ENCODE results near the gene SDF2L1. TPM values are rescaled to one million over a fixed set of nuclear protein-coding genes. Genes with fewer than 3 reads are reported as not detected.

Gene SDF2L1
- total and polyA plus RNA-seq, 7 donors, result 6.9 to 53.5 (median 13.0) TPM

DNA sequence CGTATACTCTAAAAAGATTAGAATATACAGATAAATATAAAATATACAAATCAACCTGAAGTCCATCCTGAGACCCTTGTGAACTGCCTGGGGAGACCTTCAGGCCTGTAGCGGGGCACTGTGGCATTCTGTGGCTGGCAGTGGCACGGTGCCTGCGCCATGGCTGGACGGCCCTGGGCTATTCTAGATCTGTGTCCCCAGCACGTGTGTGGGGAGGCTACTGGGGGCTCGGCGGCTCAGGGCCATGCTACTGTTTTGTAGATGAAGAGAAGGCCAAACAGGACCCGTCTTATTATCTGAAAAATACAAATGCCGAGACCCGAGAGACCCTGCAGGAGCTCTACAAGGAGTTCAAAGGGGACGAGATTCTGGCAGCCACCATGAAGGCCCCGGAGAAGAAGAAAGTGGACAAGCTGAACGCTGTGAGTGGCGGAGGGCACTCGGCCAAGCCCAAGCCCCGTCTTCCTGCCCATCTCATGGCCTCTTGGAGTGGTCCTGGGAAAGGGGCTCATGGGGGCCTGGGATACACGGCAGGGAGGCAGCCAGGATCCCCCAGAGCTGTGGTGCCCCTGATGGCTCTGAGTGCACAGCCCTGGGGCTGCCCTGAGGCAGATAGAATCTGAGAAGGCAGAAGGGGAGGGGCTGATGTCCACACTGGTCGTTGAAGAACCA, 42.5 kb downstream of the SDF2L1 start:
- intact Hi-C loops (cut with DNase I), result no loop called here
- WGBS, 3 donors, result 89 to 93% (median 91%) methylated on average over 19 of the region's 19 CpGs
- ATAC-seq, result no peak
- TF ChIP-seq, protein P1, sequence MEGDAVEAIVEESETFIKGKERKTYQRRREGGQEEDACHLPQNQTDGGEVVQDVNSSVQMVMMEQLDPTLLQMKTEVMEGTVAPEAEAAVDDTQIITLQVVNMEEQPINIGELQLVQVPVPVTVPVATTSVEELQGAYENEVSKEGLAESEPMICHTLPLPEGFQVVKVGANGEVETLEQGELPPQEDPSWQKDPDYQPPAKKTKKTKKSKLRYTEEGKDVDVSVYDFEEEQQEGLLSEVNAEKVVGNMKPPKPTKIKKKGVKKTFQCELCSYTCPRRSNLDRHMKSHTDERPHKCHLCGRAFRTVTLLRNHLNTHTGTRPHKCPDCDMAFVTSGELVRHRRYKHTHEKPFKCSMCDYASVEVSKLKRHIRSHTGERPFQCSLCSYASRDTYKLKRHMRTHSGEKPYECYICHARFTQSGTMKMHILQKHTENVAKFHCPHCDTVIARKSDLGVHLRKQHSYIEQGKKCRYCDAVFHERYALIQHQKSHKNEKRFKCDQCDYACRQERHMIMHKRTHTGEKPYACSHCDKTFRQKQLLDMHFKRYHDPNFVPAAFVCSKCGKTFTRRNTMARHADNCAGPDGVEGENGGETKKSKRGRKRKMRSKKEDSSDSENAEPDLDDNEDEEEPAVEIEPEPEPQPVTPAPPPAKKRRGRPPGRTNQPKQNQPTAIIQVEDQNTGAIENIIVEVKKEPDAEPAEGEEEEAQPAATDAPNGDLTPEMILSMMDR (IDR thresholded peaks at IDR 0.05), result no peak
- Histone ChIP-seq H3K9me3 (no peaks in the 10 kb centered on the region), H3K36me3 (ENCODE audit: insufficient read depth in 1 of 2, low read depth in 1 of 2) (peaks cover 0 to 90% of the 10 kb centered on the region in 2 donors), H3K27ac (no peak overlapping the region), H3K4me1 (no peaks in the 10 kb centered on the region), H3K4me3 (no peak overlapping the region), H3K27me3 (ENCODE audit: insufficient read depth in 3 of 3, low read length in 2 of 3) (no peaks in the 10 kb centered on the region)
- no peak for DNase-seq

DNA sequence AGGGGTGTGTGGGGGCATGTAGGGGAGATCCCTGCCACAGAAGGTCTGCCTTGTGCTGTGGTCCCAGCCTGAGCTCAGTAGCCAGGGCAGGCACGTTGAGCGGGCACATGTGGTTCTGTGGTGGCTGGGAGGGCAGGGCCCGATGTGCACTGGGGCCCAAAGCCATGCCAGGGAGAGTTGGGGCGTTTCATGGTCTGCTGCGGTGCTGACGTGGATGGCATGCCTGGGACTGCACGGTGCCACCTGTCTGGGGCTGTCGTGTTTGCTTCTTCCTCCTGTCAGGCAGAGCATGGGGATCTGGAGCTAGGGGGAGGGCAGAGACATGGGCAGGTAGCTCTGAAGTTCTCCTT, 43.0 kb downstream of the SDF2L1 start:
- WGBS, 3 donors, result 73 to 82% (median 81%) methylated on average over 7 to 8 of the region's 8 CpGs
- intact Hi-C loops (cut with DNase I), result no loop called here

DNA sequence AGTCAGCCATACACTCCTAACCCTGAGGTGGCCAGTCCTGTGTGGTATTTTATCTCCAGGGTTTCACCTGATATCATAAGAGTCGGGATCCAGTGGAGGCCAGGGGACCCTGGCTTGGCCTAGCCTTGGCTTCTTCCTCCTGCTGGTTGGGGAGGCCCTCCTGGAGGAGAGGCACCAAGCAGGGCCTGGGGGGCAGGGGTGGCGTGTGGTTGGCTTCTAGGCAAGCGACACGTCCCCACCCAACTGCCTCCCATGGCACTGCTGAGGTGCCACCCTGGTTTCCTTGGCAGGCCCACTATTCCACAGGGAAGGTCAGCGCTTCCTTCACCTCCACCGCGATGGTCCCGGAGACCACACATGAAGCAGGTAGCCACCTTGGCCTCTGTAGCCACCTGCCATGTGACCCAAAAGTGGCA, 44.1 kb downstream of the SDF2L1 start:
- no peaks in the 10 kb centered on the region for H3K4me1 ChIP-seq
- intact Hi-C loops (cut with DNase I), result no loop called here
- no peak overlapping the region for H3K4me3 ChIP-seq
- H3K9me3 ChIP-seq, result no peaks in the 10 kb centered on the region
- TF ChIP-seq, protein P1 (IDR thresholded peaks at IDR 0.05), result no peak
- H3K27ac ChIP-seq, result no peak overlapping the region
- H3K36me3 ChIP-seq (ENCODE audit: insufficient read depth in 1 of 2, low read depth in 1 of 2), result peaks cover 0 to 91% of the 10 kb centered on the region in 2 donors
- H3K27me3 ChIP-seq (ENCODE audit: insufficient read depth in 3 of 3, low read length in 2 of 3), result no peaks in the 10 kb centered on the region
- no peak for ATAC-seq
- 92 to 98% (median 92%) methylated on average over 8 of the region's 8 CpGs for WGBS, 3 donors
- no peak for DNase-seq

More for the DNA sequence above, 43.0 kb downstream of the SDF2L1 start:
- H3K36me3 ChIP-seq (ENCODE audit: insufficient read depth in 1 of 2, low read depth in 1 of 2), result peaks cover 0 to 90% of the 10 kb centered on the region in 2 donors
- ATAC-seq (no peak), DNase-seq (no peak)
- no peak overlapping the region for H3K4me3 ChIP-seq
- no peak overlapping the region for H3K27ac ChIP-seq
- H3K27me3 ChIP-seq (ENCODE audit: insufficient read depth in 3 of 3, low read length in 2 of 3), result no peaks in the 10 kb centered on the region
- TF ChIP-seq, protein P1 (IDR thresholded peaks at IDR 0.05), result no peak
- no peaks in the 10 kb centered on the region for H3K4me1 ChIP-seq
- H3K9me3 ChIP-seq, result no peaks in the 10 kb centered on the region

DNA sequence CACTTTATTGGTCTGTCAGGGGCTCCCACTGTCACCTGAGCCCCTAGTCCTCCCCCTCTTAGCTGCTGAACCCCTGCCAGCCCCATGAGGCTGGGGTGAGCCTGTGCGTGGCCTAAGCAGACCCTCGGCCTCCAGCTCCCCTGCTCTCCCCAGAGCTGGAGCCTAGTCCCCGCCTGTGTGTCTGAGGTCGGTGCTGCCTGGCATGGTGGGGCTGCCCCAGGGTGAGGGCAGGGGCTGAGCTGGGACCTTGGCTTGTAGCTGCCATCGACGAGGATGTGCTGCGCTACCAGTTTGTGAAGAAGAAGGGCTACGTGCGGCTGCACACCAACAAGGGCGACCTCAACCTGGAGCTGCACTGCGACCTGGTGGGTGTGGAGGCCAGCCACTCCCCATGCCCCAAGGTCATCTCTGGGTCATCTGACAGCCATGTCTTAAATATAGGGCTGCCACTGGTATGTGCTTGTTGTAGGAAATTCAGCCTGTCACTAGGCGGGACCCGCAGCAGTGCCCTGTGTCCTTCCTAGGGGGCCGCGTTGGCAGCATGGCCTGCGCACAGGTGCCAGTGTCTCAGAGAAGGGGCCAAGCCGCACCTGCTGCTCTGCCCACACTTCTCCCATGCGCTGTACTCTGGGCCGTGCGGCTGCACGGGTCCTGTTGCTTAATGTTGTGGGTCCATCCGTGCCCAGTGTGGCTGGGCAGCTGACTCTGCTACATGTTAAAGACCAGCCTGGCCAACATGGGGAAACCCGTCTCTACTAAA, 44.7 kb downstream of the SDF2L1 start:
- TF ChIP-seq, protein P1 (IDR thresholded peaks at IDR 0.05), result no peak
- WGBS, 3 donors, result 93 to 95% (median 94%) methylated on average over 23 of the region's 23 CpGs
- Histone ChIP-seq H3K27me3 (ENCODE audit: insufficient read depth in 3 of 3, low read length in 2 of 3) (no peaks in the 10 kb centered on the region), H3K36me3 (ENCODE audit: insufficient read depth in 1 of 2, low read depth in 1 of 2) (peaks cover 0 to 91% of the 10 kb centered on the region in 2 donors), H3K27ac (no peak overlapping the region), H3K4me1 (no peaks in the 10 kb centered on the region), H3K9me3 (no peaks in the 10 kb centered on the region), H3K4me3 (no peak overlapping the region)
- ATAC-seq (no peak), DNase-seq (no peak)
- intact Hi-C loops (cut with DNase I), result no loop called here
